K562 (cell line): ENCODE measurements around the gene ZFYVE28. TPM values are rescaled to one million over a fixed set of nuclear protein-coding genes. Genes with fewer than 3 reads are reported as not detected.

Experiments used
- BHLHE40 ChIP-seq: IDR thresholded peaks from 2 replicates; pipeline ENCODE4 v1.6.1; 2011; ENCODE audit warnings: low read length, improper control_type of control experiment
- CCNT2 ChIP-seq: IDR thresholded peaks from 2 replicates; pipeline ENCODE4 v1.6.1; 2011; ENCODE audit warnings: borderline replicate concordance, low read depth, mild to moderate bottlenecking, moderate library complexity, mixed read lengths, low read length; ENCODE audit not compliant: insufficient read length; ENCODE audit errors: extremely low read depth
- EGR1 ChIP-seq: fragments of 450-650 bp; conservative IDR thresholded peaks from 2 replicates; pipeline ENCODE4 v1.6.1; 2017; ENCODE audit warnings: mild to moderate bottlenecking
- ELF4 ChIP-seq: fragments of 450-650 bp; formaldehyde crosslinking; IDR thresholded peaks from 2 replicates; pipeline ENCODE4 v1.4.0; 2022; ENCODE audit warnings: missing genetic modification characterization
- HNRNPL ChIP-seq: fragments of 200-400 bp; formaldehyde crosslinking; IDR thresholded peaks from 2 replicates; pipeline ENCODE4 v1.6.1; 2017; ENCODE audit warnings: low read depth, mild to moderate bottlenecking, low read length
- JUN ChIP-seq, 2 experiments: sonication (generic) in 1 of 2; formaldehyde crosslinking in 1 of 2; IDR thresholded peaks; 2 replicates each; pipeline versions ENCODE4 v1.6.1 to v1.8.0; 2012 to 2022; ENCODE audit warnings: borderline replicate concordance in 2 of 2, mild to moderate bottlenecking in 2 of 2, improper control_type of control experiment in 1 of 2, low read depth in 1 of 2, low read length in 1 of 2, missing genetic modification reagents in 1 of 2
- SAP30 ChIP-seq: fragments of 200-600 bp; sonication (generic); IDR thresholded peaks from 2 replicates; pipeline ENCODE4 v1.6.1; 2012; ENCODE audit warnings: borderline replicate concordance, low read depth, mild to moderate bottlenecking, moderate library complexity, low read length, control low read depth, inconsistent platforms; ENCODE audit not compliant: insufficient read depth, poor library complexity, severe bottlenecking
- SIN3A ChIP-seq, 2 experiments: fragments of 150-350 bp in 1 of 2; IDR thresholded peaks; 2 replicates each; pipeline ENCODE4 v1.6.1; 2011 to 2016; ENCODE audit warnings: borderline replicate concordance in 2 of 2, low read depth in 2 of 2, low read length in 2 of 2, mild to moderate bottlenecking in 2 of 2, moderate library complexity in 2 of 2; ENCODE audit not compliant: control insufficient read depth in 1 of 2
- STAG1 ChIP-seq: sonication (generic); formaldehyde crosslinking; IDR thresholded peaks from 2 replicates; pipeline ENCODE4 v1.5.0; 2020; ENCODE audit warnings: missing genetic modification reagents, borderline replicate concordance
- XRCC4 ChIP-seq: IDR thresholded peaks from one replicate; pipeline ENCODE4 v1.6.1; 2011; ENCODE audit not compliant: insufficient read depth, insufficient read length; ENCODE audit errors: extremely low read depth
- ZNF316 ChIP-seq: fragments of 450-650 bp; IDR thresholded peaks from 2 replicates; pipeline ENCODE4 v1.6.1; 2016
- ZNF436 ChIP-seq: fragments of 250-450, 450-650 bp; sonication (Bioruptor Pico); formaldehyde crosslinking; IDR thresholded peaks from 2 replicates; pipeline ENCODE4 v1.7.0; 2020; ENCODE audit warnings: mild to moderate bottlenecking
- polyA plus RNA-seq, 8 experiments: library from polyadenylated mRNA; depleted of rRNA in 4 of 8; stranded (reverse) in 5 of 8; unstranded in 3 of 8; fragments of >200 nt; fragmentation: Nextera tagmentation in 2 of 8; fragmentation: Illumina TruSeq in 1 of 8; extraction: Ambion mirVana in 2 of 8; extraction: Trizol in 1 of 8; gene quantifications; 2 replicates each; pipeline versions ENCODE4 v1.2.1 to v1.2.3, GENCODE V29; 2011 to 2014; ENCODE audit warnings: inconsistent platforms in 1 of 8, missing spikeins in 1 of 8
- total RNA-seq, 7 experiments: library from RNA; depleted of rRNA in 6 of 7; stranded (reverse); fragments of >200 nt in 6 of 7; fragmentation: Illumina TruSeq in 2 of 7; extraction: Trizol in 2 of 7; gene quantifications; 2 replicates each; pipeline versions ENCODE4 v1.2.1 to v1.2.3, GENCODE V29; 2011 to 2021; ENCODE audit warnings: low replicate concordance in 1 of 7
- TF ChIP-seq, protein P1 (sequence below), 2 experiments: fragments of 450-650 bp; formaldehyde crosslinking in 1 of 2; IDR thresholded peaks; 2 replicates each; pipeline versions ENCODE4 v1.4.0 to v1.6.1; 2014 to 2020; ENCODE audit warnings: mild to moderate bottlenecking in 2 of 2, borderline replicate concordance in 1 of 2, low read depth in 1 of 2
- TF ChIP-seq, protein P2 (sequence below), 2 experiments: fragments of 450-650 bp; conservative IDR thresholded peaks; 2 replicates each; pipeline ENCODE4 v1.6.1; 2017; ENCODE audit warnings: mild to moderate bottlenecking in 2 of 2, moderate library complexity in 2 of 2
- TF ChIP-seq, protein P3 (sequence below): fragments of 250-450 bp; sonication (Bioruptor Pico); IDR thresholded peaks from 2 replicates; pipeline ENCODE4 v1.5.0; 2021

Gene ZFYVE28
- total and polyA plus RNA-seq, 9 of the 15 experiments (the other 6 are each of a cell fraction or from before 2014, with no cell fraction given): 1.3 to 24.8 (median 8.9) TPM

- TF ChIP-seq, protein P1, sequence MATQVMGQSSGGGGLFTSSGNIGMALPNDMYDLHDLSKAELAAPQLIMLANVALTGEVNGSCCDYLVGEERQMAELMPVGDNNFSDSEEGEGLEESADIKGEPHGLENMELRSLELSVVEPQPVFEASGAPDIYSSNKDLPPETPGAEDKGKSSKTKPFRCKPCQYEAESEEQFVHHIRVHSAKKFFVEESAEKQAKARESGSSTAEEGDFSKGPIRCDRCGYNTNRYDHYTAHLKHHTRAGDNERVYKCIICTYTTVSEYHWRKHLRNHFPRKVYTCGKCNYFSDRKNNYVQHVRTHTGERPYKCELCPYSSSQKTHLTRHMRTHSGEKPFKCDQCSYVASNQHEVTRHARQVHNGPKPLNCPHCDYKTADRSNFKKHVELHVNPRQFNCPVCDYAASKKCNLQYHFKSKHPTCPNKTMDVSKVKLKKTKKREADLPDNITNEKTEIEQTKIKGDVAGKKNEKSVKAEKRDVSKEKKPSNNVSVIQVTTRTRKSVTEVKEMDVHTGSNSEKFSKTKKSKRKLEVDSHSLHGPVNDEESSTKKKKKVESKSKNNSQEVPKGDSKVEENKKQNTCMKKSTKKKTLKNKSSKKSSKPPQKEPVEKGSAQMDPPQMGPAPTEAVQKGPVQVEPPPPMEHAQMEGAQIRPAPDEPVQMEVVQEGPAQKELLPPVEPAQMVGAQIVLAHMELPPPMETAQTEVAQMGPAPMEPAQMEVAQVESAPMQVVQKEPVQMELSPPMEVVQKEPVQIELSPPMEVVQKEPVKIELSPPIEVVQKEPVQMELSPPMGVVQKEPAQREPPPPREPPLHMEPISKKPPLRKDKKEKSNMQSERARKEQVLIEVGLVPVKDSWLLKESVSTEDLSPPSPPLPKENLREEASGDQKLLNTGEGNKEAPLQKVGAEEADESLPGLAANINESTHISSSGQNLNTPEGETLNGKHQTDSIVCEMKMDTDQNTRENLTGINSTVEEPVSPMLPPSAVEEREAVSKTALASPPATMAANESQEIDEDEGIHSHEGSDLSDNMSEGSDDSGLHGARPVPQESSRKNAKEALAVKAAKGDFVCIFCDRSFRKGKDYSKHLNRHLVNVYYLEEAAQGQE (IDR thresholded peaks at IDR 0.05; ENCODE audit: borderline replicate concordance): peak; percentile 27; the same call in 1 of the 2 replicates
- TF ChIP-seq, protein P1 (CRISPR knock-in tag; IDR thresholded peaks at IDR 0.05; ENCODE audit: low read depth): 0 out of 2 replicates have a peak, but pooled peaks have one; percentile 67
- TF ChIP-seq, protein P2, sequence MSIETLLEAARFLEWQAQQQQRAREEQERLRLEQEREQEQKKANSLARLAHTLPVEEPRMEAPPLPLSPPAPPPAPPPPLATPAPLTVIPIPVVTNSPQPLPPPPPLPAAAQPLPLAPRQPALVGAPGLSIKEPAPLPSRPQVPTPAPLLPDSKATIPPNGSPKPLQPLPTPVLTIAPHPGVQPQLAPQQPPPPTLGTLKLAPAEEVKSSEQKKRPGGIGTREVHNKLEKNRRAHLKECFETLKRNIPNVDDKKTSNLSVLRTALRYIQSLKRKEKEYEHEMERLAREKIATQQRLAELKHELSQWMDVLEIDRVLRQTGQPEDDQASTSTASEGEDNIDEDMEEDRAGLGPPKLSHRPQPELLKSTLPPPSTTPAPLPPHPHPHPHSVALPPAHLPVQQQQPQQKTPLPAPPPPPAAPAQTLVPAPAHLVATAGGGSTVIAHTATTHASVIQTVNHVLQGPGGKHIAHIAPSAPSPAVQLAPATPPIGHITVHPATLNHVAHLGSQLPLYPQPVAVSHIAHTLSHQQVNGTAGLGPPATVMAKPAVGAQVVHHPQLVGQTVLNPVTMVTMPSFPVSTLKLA (conservative IDR thresholded peaks at IDR 0.05): peak; percentile 99
- peak; percentile 46 to 62; a peak in 2 of 4 replicates for TF ChIP-seq SIN3A (IDR thresholded peaks at IDR 0.05; ENCODE audit: borderline replicate concordance in 2 of 2, control insufficient read depth in 1 of 2, low read depth in 2 of 2, low read length in 2 of 2)
- TF ChIP-seq, protein P3, sequence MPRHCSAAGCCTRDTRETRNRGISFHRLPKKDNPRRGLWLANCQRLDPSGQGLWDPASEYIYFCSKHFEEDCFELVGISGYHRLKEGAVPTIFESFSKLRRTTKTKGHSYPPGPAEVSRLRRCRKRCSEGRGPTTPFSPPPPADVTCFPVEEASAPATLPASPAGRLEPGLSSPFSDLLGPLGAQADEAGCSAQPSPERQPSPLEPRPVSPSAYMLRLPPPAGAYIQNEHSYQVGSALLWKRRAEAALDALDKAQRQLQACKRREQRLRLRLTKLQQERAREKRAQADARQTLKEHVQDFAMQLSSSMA (CRISPR knock-in tag): no peak
- peak; percentile 48 for TF ChIP-seq EGR1
- TF ChIP-seq SAP30: peak; percentile 86
- TF ChIP-seq ELF4: 0 out of 2 replicates have a peak, but pooled peaks have one; percentile 12
- no peak; the same call in 1 of the 2 replicates for TF ChIP-seq JUN (IDR thresholded peaks at IDR 0.05; ENCODE audit: borderline replicate concordance, low read depth, low read length)
- peak; percentile 86 for TF ChIP-seq JUN (CRISPR knock-in tag; IDR thresholded peaks at IDR 0.05; ENCODE audit: borderline replicate concordance)
- TF ChIP-seq CCNT2: peak; percentile 76
- no peak for TF ChIP-seq ZNF436 (CRISPR knock-in tag)
- no peak for TF ChIP-seq ZNF316
- TF ChIP-seq BHLHE40: peak; percentile 87
- TF ChIP-seq XRCC4: no peak
- TF ChIP-seq HNRNPL: no peak
- no peak for TF ChIP-seq STAG1
Observed at GRCh38 chr4:2262145-2262943, 156.1 kb downstream of the ZFYVE28 start (continued).
